T-helper 17 cell (primary cell): ENCODE data around the gene RNU5B-1. TPM values are rescaled to one million over a fixed set of nuclear protein-coding genes. Genes with fewer than 3 reads are reported as not detected.

Source experiments
- ATAC-seq: fragments of 150-1000 bp; cut with Tn5 transposase; 2 replicates; pipeline ENCODE4 v1.10.0; 2021; ENCODE audit warnings: mild to moderate bottlenecking, moderate library complexity
- DNase-seq, 3 donors: peaks; one replicate each; pipeline versions ENCODE4 v3.0.0 to v3.0.0-alpha.2; 2020 to 2021
- H3K9me3 ChIP-seq: one replicate; pipeline ENCODE4 v1.7.0; 2013; ENCODE audit warnings: low read length, mild to moderate bottlenecking; ENCODE audit not compliant: control insufficient read depth, poor library complexity, severe bottlenecking
- H3K27ac Mint-ChIP-seq: one replicate; pipeline ENCODE4 v1.8.0; 2022; ENCODE audit warnings: mild to moderate bottlenecking, moderate library complexity, mixed read lengths
- H3K27me3 Mint-ChIP-seq: one replicate; pipeline ENCODE4 v1.8.0; 2022; ENCODE audit warnings: mixed read lengths
- H3K36me3 Mint-ChIP-seq: one replicate; pipeline ENCODE4 v1.8.0; 2022; ENCODE audit warnings: low read depth, mixed read lengths
- H3K4me1 Mint-ChIP-seq: one replicate; pipeline ENCODE4 v1.8.0; 2022; ENCODE audit warnings: mild to moderate bottlenecking, mixed read lengths
- H3K4me3 Mint-ChIP-seq: one replicate; pipeline ENCODE4 v1.8.0; 2022; ENCODE audit warnings: mild to moderate bottlenecking, moderate library complexity, mixed read lengths
- total RNA-seq, 4 donors: library from RNA in 2 of 4; stranded (reverse) in 2 of 4; gene quantifications; one replicate each; pipeline ENCODE4 v1.2.3 and lab custom pipeline; 2022 to 2026

RNU5B-1 gene
- total RNA-seq, 2 donors from 2014 or later = not detected

GRCh38 chr15:65326818-65327217 is 22.3 kb downstream of the RNU5B-1 start:
- no peaks in the 10 kb centered on the region for H3K9me3 ChIP-seq
- Mint-ChIP-seq H3K4me1 (no peaks in the 10 kb centered on the region), H3K27me3 (peaks cover 44% of the 10 kb centered on the region), H3K4me3 (no peak overlapping the region), H3K27ac (no peak overlapping the region), H3K36me3 (peaks cover 1% of the 10 kb centered on the region)
- DNase-seq = no peak
- ATAC-seq = no peak

- Mint-ChIP-seq H3K27ac (no peak overlapping the region), H3K4me3 (no peak overlapping the region), H3K4me1 (no peaks in the 10 kb centered on the region), H3K36me3 (peaks cover 2% of the 10 kb centered on the region), H3K27me3 (peaks cover 44% of the 10 kb centered on the region)
- H3K9me3 ChIP-seq = no peaks in the 10 kb centered on the region
- no peak for DNase-seq
- no peak for ATAC-seq
Measured at GRCh38 chr15:65327651-65328393, 23.3 kb downstream of the RNU5B-1 start.

GRCh38 chr15:65328506-65329287 is 24.2 kb downstream of the RNU5B-1 start:
- peaks cover 2% of the 10 kb centered on the region for H3K36me3 Mint-ChIP-seq
- no peak for DNase-seq
- H3K27ac Mint-ChIP-seq = no peak overlapping the region
- peaks cover 39% of the 10 kb centered on the region for H3K27me3 Mint-ChIP-seq
- H3K4me1 Mint-ChIP-seq = no peaks in the 10 kb centered on the region
- no peaks in the 10 kb centered on the region for H3K9me3 ChIP-seq
- no peak overlapping the region for H3K4me3 Mint-ChIP-seq
- no peak for ATAC-seq

GRCh38 chr15:65329288-65329983 is 25.0 kb downstream of the RNU5B-1 start:
- no peak for ATAC-seq
- H3K4me1 Mint-ChIP-seq = no peaks in the 10 kb centered on the region
- H3K4me3 Mint-ChIP-seq = no peak overlapping the region
- H3K27me3 Mint-ChIP-seq = peaks cover 38% of the 10 kb centered on the region
- no peak for DNase-seq
- no peak overlapping the region for H3K27ac Mint-ChIP-seq
- peaks cover 2% of the 10 kb centered on the region for H3K36me3 Mint-ChIP-seq
- H3K9me3 ChIP-seq = no peaks in the 10 kb centered on the region

GRCh38 chr15:65329984-65330735 is 25.7 kb downstream of the RNU5B-1 start:
- no peak overlapping the region for H3K27ac Mint-ChIP-seq
- ATAC-seq (no peak), DNase-seq (no peak)
- peaks cover 41% of the 10 kb centered on the region for H3K27me3 Mint-ChIP-seq
- no peaks in the 10 kb centered on the region for H3K9me3 ChIP-seq
- no peaks in the 10 kb centered on the region for H3K4me1 Mint-ChIP-seq
- H3K4me3 Mint-ChIP-seq = no peak overlapping the region
- peaks cover 2% of the 10 kb centered on the region for H3K36me3 Mint-ChIP-seq

GRCh38 chr15:65330934-65331645 is 26.6 kb downstream of the RNU5B-1 start:
- Mint-ChIP-seq H3K4me3 (no peak overlapping the region), H3K4me1 (no peaks in the 10 kb centered on the region), H3K36me3 (peaks cover 2% of the 10 kb centered on the region), H3K27ac (peak overlapping the region; percentile 27), H3K27me3 (peaks cover 47% of the 10 kb centered on the region)
- ATAC-seq = no peak
- H3K9me3 ChIP-seq = no peaks in the 10 kb centered on the region
- DNase-seq = no peak

- Mint-ChIP-seq H3K4me1 (no peaks in the 10 kb centered on the region), H3K36me3 (peaks cover 2% of the 10 kb centered on the region), H3K27me3 (peaks cover 42% of the 10 kb centered on the region), H3K4me3 (no peak overlapping the region), H3K27ac (no peak overlapping the region)
- no peaks in the 10 kb centered on the region for H3K9me3 ChIP-seq
- no peak for DNase-seq
- ATAC-seq = no peak
Measured at GRCh38 chr15:65331811-65332210, 27.3 kb downstream of the RNU5B-1 start.

- H3K9me3 ChIP-seq = no peaks in the 10 kb centered on the region
- H3K4me1 Mint-ChIP-seq = no peaks in the 10 kb centered on the region
- ATAC-seq (no peak), DNase-seq (no peak)
- peaks cover 2% of the 10 kb centered on the region for H3K36me3 Mint-ChIP-seq
- H3K27me3 Mint-ChIP-seq = peaks cover 40% of the 10 kb centered on the region
- no peak overlapping the region for H3K4me3 Mint-ChIP-seq
- no peak overlapping the region for H3K27ac Mint-ChIP-seq
Measured at GRCh38 chr15:65332391-65333147, 28.1 kb downstream of the RNU5B-1 start.

- Mint-ChIP-seq H3K27me3 (peaks cover 35% of the 10 kb centered on the region), H3K27ac (no peak overlapping the region), H3K36me3 (peaks cover 2% of the 10 kb centered on the region), H3K4me3 (no peak overlapping the region), H3K4me1 (no peaks in the 10 kb centered on the region)
- DNase-seq = no peak
- ATAC-seq = no peak
- no peaks in the 10 kb centered on the region for H3K9me3 ChIP-seq
Measured at GRCh38 chr15:65333148-65333820, 28.8 kb downstream of the RNU5B-1 start.

- Mint-ChIP-seq H3K27ac (no peak overlapping the region), H3K4me3 (no peak overlapping the region), H3K36me3 (peaks cover 2% of the 10 kb centered on the region), H3K27me3 (peaks cover 39% of the 10 kb centered on the region), H3K4me1 (no peaks in the 10 kb centered on the region)
- H3K9me3 ChIP-seq = no peaks in the 10 kb centered on the region
- ATAC-seq = no peak
- DNase-seq = no peak
Measured at GRCh38 chr15:65333856-65334255, 29.4 kb downstream of the RNU5B-1 start.

GRCh38 chr15:65334586-65335231 is 30.2 kb downstream of the RNU5B-1 start:
- DNase-seq (no peak), ATAC-seq (no peak)
- H3K9me3 ChIP-seq = no peaks in the 10 kb centered on the region
- Mint-ChIP-seq H3K4me1 (peaks cover under 1% of the 10 kb centered on the region), H3K27me3 (peaks cover 46% of the 10 kb centered on the region), H3K27ac (no peak overlapping the region), H3K4me3 (no peak overlapping the region), H3K36me3 (peaks cover 3% of the 10 kb centered on the region)
